ENCODE measurements around the gene NUDT6. TPM values are rescaled to one million over a fixed set of nuclear protein-coding genes. Genes with fewer than 3 reads are reported as not detected.

NUDT6 gene
- total RNA-seq, 1 experiment from 2014 or later = 9.0 TPM

DNA sequence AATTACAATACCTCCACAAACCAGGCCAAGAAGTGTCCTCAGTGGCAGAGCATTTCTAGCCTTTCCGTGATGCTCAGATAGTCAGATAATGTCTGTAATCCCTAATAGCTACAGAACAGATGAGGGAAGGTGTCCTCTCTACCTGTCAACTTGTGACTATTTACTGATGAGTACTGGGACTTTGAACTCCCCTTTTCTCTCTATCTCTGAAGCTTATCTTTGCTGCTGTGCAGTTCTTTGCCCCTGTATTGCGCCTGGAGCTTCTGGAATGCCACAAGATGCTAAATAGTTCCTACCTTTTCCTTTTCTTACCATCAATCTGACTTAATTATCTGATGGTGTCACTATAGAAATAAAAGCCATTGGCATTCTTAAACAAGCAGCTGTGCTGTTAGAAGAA, 65.2 kb downstream of the NUDT6 start (continued):
- TF ChIP-seq, protein P1, sequence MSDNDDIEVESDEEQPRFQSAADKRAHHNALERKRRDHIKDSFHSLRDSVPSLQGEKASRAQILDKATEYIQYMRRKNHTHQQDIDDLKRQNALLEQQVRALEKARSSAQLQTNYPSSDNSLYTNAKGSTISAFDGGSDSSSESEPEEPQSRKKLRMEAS (IDR thresholded peaks at IDR 0.05) = no peak
- TF ChIP-seq POLR2AphosphoS5 (IDR thresholded peaks at IDR 0.05; ENCODE audit: low read depth, low read length) (no peak), JUND (IDR thresholded peaks at IDR 0.05) (no peak)

DNA sequence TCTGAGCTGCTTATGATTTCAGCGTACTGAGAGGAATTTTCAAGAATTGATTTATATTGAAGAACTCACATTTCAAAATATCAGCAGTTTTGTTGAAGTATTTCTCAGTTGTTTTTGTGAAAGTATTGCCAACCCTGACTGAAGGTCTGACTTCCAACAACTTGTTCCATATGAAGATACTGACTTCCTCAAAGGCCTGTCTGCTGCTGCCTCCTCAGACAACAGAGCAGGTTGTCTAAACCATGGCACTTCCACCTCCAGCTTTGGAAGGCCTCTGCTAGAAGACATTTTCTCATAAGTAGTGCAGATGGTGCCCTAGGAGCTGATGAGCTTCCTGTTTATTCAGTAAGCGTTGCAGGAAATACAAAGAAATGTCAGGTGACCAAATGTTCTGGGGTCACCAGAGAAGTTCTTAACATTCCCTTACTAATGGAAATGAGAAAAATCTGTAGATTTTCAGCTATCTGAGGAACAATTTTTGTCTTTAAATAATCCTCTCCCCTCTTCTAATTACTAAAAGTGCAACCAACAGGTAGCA, 67.0 kb downstream of the NUDT6 start:
- no peaks in the 10 kb centered on the region for H3K4me1 ChIP-seq (ENCODE audit: control insufficient read depth in 1 of 2, insufficient read depth in 2 of 2, low read length in 2 of 2)
- H3K27ac ChIP-seq (ENCODE audit: low read depth, low read length) = no peak overlapping the region
- intact Hi-C loops (cut with micrococcal nuclease) = no loop called here
- DNase-seq (ENCODE audit: low read depth, low spot score) (no peak), ATAC-seq (no peak)
- RAD21 ChIA-PET (ENCODE audit: low non-redundant PET in 1 of 2, low total read pairs in 2 of 2, uncharacterized antibody in 2 of 2, unreplicated experiment in 2 of 2) = no interaction called here
- BruUV-seq (replicated peaks) = no TSS peak
- no peaks in the 10 kb centered on the region for H3K9me2 ChIP-seq (ENCODE audit: insufficient read depth)
- H3K27me3 ChIP-seq (ENCODE audit: insufficient read depth, low read length) = no peaks in the 10 kb centered on the region; the same call in 1 of the 2 replicates
- H4K20me1 ChIP-seq (ENCODE audit: insufficient read depth) = no peaks in the 10 kb centered on the region
- no peak overlapping the region for H3K9ac ChIP-seq (ENCODE audit: low read length)
- no peaks in the 10 kb centered on the region for H3K36me3 ChIP-seq (ENCODE audit: control insufficient read depth in 1 of 2, insufficient read depth in 2 of 2, low read length in 2 of 2)
- no peak overlapping the region for H3K4me3 ChIP-seq (replicated peaks in 1 of 2; ENCODE audit: low read depth in 1 of 2, low read length in 2 of 2)
- H3K9me3 ChIP-seq (ENCODE audit: control insufficient read depth in 1 of 2, insufficient read depth in 1 of 2, low read depth in 1 of 2, low read length in 2 of 2) = no peaks in the 10 kb centered on the region
- H2AFZ ChIP-seq (ENCODE audit: low read depth, low read length, poor library complexity, severe bottlenecking) = no peak overlapping the region
- H3K4me2 ChIP-seq (ENCODE audit: low read length) = no peak overlapping the region
- H3K79me2 ChIP-seq (ENCODE audit: insufficient read depth, low read length) = no peaks in the 10 kb centered on the region
- POLR2A ChIA-PET = no interaction called here
- CTCF ChIA-PET = no interaction called here
- TF ChIP-seq, protein P2, sequence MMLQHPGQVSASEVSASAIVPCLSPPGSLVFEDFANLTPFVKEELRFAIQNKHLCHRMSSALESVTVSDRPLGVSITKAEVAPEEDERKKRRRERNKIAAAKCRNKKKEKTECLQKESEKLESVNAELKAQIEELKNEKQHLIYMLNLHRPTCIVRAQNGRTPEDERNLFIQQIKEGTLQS (IDR thresholded peaks at IDR 0.05) = no peak
- TF ChIP-seq CEBPB (IDR thresholded peaks at IDR 0.05; ENCODE audit: low read depth) (no peak), SIN3A (IDR thresholded peaks at IDR 0.05; ENCODE audit: low read depth) (no peak), EZH2phosphoT487 (IDR thresholded peaks at IDR 0.05; ENCODE audit: borderline replicate concordance) (no peak), CTCF (IDR thresholded peaks at IDR 0.05 in 2 of 3, conservative IDR thresholded peaks at IDR 0.05 in 1 of 3; ENCODE audit: borderline replicate concordance in 1 of 3, insufficient read depth in 1 of 3, low read depth in 2 of 3, low read length in 2 of 3) (no peak), TCF7L2 (IDR thresholded peaks at IDR 0.05; ENCODE audit: borderline replicate concordance, extremely low read depth, insufficient read depth, insufficient read length) (no peak), FOSL1 (IDR thresholded peaks at IDR 0.05; ENCODE audit: low read depth) (no peak), ZNF274 (IDR thresholded peaks at IDR 0.05; ENCODE audit: low read depth, low read length) (no peak), SRF (IDR thresholded peaks at IDR 0.05; ENCODE audit: low read depth) (no peak), ZBTB33 (IDR thresholded peaks at IDR 0.05; ENCODE audit: extremely low read depth, insufficient replicate concordance, low read length) (no peak), ELF1 (IDR thresholded peaks at IDR 0.05; ENCODE audit: borderline replicate concordance, low read depth) (no peak), CBX3 (IDR thresholded peaks at IDR 0.05; ENCODE audit: low read depth) (no peak), POLR2A (IDR thresholded peaks at IDR 0.05; ENCODE audit: borderline replicate concordance, extremely low read depth, insufficient read depth, insufficient read length) (no peak), EZH2 (IDR thresholded peaks at IDR 0.05) (no peak), JUND (IDR thresholded peaks at IDR 0.05) (no peak)
- TF ChIP-seq, protein P1 (IDR thresholded peaks at IDR 0.05) = no peak
- TF ChIP-seq, protein P3, sequence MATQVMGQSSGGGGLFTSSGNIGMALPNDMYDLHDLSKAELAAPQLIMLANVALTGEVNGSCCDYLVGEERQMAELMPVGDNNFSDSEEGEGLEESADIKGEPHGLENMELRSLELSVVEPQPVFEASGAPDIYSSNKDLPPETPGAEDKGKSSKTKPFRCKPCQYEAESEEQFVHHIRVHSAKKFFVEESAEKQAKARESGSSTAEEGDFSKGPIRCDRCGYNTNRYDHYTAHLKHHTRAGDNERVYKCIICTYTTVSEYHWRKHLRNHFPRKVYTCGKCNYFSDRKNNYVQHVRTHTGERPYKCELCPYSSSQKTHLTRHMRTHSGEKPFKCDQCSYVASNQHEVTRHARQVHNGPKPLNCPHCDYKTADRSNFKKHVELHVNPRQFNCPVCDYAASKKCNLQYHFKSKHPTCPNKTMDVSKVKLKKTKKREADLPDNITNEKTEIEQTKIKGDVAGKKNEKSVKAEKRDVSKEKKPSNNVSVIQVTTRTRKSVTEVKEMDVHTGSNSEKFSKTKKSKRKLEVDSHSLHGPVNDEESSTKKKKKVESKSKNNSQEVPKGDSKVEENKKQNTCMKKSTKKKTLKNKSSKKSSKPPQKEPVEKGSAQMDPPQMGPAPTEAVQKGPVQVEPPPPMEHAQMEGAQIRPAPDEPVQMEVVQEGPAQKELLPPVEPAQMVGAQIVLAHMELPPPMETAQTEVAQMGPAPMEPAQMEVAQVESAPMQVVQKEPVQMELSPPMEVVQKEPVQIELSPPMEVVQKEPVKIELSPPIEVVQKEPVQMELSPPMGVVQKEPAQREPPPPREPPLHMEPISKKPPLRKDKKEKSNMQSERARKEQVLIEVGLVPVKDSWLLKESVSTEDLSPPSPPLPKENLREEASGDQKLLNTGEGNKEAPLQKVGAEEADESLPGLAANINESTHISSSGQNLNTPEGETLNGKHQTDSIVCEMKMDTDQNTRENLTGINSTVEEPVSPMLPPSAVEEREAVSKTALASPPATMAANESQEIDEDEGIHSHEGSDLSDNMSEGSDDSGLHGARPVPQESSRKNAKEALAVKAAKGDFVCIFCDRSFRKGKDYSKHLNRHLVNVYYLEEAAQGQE (IDR thresholded peaks at IDR 0.05; ENCODE audit: low read depth) = no peak
